Measurements from ENCODE around the gene CTSL.

Gene CTSL

DNA sequence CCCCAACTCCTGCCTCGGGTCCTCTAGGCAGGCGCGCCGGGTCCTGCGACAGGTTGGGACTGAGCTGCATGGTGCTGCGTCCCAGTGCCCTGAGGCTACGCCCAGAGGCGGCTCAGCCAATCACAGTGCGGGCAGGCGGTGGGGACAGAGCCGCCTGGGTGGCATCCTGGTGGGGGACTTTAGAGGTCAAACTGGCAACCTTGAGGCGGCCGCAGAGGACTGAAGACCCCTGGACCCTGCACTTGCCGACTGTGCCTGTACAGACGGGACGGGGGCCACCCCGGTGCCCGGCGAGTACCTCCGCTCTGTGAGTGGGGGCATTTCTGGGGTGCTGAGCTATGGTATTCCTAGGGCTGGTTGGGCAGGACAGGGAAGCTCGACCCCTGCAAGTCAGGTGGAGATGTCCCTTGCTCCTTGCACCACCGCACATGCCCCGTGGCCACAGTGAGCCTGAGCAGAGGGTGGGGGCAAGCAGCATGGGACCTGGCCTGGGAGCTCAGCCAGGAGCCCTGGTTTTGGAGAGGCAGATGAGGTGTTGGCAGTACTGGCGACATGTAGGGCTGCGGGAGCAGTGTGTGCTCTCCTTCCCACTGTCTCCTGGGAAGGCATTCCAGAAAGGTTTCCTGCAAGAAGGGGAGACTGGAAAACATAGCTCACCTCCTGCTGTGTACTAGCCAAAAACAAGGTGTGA lies 45.5 kb downstream of the CTSL start:
- TF ChIP-seq, protein P1, sequence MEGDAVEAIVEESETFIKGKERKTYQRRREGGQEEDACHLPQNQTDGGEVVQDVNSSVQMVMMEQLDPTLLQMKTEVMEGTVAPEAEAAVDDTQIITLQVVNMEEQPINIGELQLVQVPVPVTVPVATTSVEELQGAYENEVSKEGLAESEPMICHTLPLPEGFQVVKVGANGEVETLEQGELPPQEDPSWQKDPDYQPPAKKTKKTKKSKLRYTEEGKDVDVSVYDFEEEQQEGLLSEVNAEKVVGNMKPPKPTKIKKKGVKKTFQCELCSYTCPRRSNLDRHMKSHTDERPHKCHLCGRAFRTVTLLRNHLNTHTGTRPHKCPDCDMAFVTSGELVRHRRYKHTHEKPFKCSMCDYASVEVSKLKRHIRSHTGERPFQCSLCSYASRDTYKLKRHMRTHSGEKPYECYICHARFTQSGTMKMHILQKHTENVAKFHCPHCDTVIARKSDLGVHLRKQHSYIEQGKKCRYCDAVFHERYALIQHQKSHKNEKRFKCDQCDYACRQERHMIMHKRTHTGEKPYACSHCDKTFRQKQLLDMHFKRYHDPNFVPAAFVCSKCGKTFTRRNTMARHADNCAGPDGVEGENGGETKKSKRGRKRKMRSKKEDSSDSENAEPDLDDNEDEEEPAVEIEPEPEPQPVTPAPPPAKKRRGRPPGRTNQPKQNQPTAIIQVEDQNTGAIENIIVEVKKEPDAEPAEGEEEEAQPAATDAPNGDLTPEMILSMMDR (IDR thresholded peaks at IDR 0.05): no peak
- no peaks in the 10 kb centered on the region for H3K9me3 ChIP-seq
- no peak overlapping the region for H3K4me3 ChIP-seq (ENCODE audit: low read depth in 1 of 2, low read length in 1 of 2)
- no peak overlapping the region for H3K27ac ChIP-seq
- no peaks in the 10 kb centered on the region for H3K4me1 ChIP-seq (ENCODE audit: control insufficient read depth in 1 of 2, insufficient read depth in 1 of 2, low read depth in 1 of 2, low read length in 1 of 2)
- no peaks in the 10 kb centered on the region for H3K36me3 ChIP-seq
- peaks cover 34% of the 10 kb centered on the region for H3K27me3 ChIP-seq

DNA sequence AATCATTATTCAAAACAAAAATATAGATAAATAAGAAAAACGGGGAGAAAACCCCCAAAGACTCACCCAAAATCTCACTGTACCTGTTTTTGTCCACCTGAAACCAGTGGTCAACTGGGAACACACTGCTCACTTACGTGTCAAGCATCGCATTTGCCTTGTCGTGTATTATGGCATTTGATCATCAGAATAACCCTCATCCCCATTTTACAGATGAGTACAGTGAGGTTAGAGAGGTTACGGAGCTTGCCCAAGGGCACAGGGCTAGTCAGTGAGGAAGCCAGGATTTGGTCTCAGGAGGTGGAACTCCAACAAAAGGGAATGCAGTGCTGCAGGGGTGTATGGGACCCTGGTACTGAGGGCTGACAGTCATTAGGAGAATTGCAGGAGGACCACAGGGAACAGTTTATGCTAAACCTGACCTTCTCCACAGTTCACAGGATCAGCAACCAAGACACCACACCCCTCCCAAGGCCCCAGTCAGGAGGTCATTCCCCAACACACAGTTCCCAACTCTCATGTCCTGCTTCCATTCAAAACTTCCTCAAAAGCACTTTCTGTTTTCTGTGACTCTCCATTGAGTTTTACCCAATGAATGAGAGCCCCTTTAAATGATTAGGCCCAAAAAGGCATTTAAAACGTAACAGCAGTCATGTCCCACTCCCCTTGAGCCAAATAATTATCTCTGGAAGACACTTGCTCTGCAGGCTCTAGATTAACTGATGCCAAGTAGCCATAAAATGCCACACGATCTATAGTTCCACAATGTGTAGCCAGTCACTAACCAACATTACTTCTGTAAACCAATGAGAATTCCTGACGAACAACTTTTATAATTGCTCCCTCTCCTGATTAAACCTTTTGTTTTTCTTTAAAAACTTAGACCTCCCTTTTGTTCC lies 50.8 kb downstream of the CTSL start:
- H3K27ac ChIP-seq: no peak overlapping the region
- peaks cover 2% of the 10 kb centered on the region for H3K27me3 ChIP-seq
- H3K36me3 ChIP-seq: no peaks in the 10 kb centered on the region
- H3K4me3 ChIP-seq (ENCODE audit: low read depth in 1 of 2, low read length in 1 of 2): no peak overlapping the region
- no peaks in the 10 kb centered on the region for H3K4me1 ChIP-seq (ENCODE audit: control insufficient read depth in 1 of 2, insufficient read depth in 1 of 2, low read depth in 1 of 2, low read length in 1 of 2)
- no peaks in the 10 kb centered on the region for H3K9me3 ChIP-seq
- TF ChIP-seq, protein P1 (IDR thresholded peaks at IDR 0.05): no peak

DNA sequence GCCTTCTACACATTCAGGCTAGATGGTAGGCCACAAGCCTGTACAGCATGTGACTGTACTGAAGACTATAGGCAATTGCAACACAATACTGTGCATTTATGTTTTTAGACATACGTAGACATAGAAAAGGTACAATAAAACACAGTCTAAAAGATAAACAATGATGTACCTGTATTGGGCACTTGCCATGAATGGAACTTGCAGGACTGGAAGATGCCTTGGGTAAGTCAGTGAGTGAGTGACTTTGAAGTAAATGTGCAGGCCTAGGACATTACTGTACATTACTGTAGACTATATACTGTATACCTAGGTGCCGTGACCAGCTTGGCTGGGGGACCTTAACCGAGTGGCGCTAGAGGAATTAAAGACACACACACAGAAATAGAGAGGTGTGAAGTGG lies 53.1 kb downstream of the CTSL start:
- TF ChIP-seq, protein P1 (IDR thresholded peaks at IDR 0.05): no peak
- no peaks in the 10 kb centered on the region for H3K36me3 ChIP-seq
- no peaks in the 10 kb centered on the region for H3K9me3 ChIP-seq
- H3K27me3 ChIP-seq: no peaks in the 10 kb centered on the region
- no peak overlapping the region for H3K4me3 ChIP-seq (ENCODE audit: low read depth in 1 of 2, low read length in 1 of 2)
- H3K27ac ChIP-seq: no peak overlapping the region
- no peaks in the 10 kb centered on the region for H3K4me1 ChIP-seq (ENCODE audit: control insufficient read depth in 1 of 2, insufficient read depth in 1 of 2, low read depth in 1 of 2, low read length in 1 of 2)
